B cell (primary cell): Measurements from ENCODE around the gene MRPL28.
"Not testable (repeated sequence)": the region's sequence is repeated elsewhere in the genome, so short reads cannot be mapped to it uniquely, and the experiment has no call there.

ENCODE experiments used
- EZH2 ChIP-seq: IDR thresholded peaks from 2 replicates; pipeline ENCODE4 v1.6.1; 2012; ENCODE audit warnings: borderline replicate concordance, low read depth, mild to moderate bottlenecking, moderate library complexity, low read length; ENCODE audit not compliant: insufficient read depth, poor library complexity, severe bottlenecking
- TF ChIP-seq, protein P1 (sequence below): fragments of 200-600 bp; IDR thresholded peaks from one replicate; pipeline ENCODE4 v1.8.0; 2022; ENCODE audit warnings: antibody characterized with exemption, mild to moderate bottlenecking

GRCh38 chr16:378113-378820 lies 7.9 kb upstream of the MRPL28 start:
- TF ChIP-seq, protein P1, sequence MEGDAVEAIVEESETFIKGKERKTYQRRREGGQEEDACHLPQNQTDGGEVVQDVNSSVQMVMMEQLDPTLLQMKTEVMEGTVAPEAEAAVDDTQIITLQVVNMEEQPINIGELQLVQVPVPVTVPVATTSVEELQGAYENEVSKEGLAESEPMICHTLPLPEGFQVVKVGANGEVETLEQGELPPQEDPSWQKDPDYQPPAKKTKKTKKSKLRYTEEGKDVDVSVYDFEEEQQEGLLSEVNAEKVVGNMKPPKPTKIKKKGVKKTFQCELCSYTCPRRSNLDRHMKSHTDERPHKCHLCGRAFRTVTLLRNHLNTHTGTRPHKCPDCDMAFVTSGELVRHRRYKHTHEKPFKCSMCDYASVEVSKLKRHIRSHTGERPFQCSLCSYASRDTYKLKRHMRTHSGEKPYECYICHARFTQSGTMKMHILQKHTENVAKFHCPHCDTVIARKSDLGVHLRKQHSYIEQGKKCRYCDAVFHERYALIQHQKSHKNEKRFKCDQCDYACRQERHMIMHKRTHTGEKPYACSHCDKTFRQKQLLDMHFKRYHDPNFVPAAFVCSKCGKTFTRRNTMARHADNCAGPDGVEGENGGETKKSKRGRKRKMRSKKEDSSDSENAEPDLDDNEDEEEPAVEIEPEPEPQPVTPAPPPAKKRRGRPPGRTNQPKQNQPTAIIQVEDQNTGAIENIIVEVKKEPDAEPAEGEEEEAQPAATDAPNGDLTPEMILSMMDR, result not testable (repeated sequence)
- TF ChIP-seq EZH2, result not testable (repeated sequence)
